ENCODE data around the gene PPP4R4. TPM values are rescaled to one million over a fixed set of nuclear protein-coding genes. Genes with fewer than 3 reads are reported as not detected.

PPP4R4 gene
- total RNA-seq (under 1 TPM; 0.41 to 0.74 (median 0.48) TPM), polyA plus RNA-seq (0.27 TPM)
- long read RNA-seq, donor 1, partial matches to known transcripts, result 0 of 1 reads
- long read RNA-seq, donor 1, other reads (novel, unspliced or antisense), result 0 of 1 reads
- long read RNA-seq, donor 2, result 0 reads
- long read RNA-seq, donor 3, result 0 reads
- long read RNA-seq, donor 4, partial matches to known transcripts, result 0 of 1 reads
- long read RNA-seq, donor 4, other reads (novel, unspliced or antisense), result 0 of 1 reads

- ATAC-seq, result peak; percentile 94
Measured at GRCh38 chr14:94173885-94174603, at the start of gene PPP4R4. Gene PPP4R4, plus strand, starts transcription at chr14:94174322. Its CDS starts 144 bp downstream, at chr14:94174466.

DNA sequence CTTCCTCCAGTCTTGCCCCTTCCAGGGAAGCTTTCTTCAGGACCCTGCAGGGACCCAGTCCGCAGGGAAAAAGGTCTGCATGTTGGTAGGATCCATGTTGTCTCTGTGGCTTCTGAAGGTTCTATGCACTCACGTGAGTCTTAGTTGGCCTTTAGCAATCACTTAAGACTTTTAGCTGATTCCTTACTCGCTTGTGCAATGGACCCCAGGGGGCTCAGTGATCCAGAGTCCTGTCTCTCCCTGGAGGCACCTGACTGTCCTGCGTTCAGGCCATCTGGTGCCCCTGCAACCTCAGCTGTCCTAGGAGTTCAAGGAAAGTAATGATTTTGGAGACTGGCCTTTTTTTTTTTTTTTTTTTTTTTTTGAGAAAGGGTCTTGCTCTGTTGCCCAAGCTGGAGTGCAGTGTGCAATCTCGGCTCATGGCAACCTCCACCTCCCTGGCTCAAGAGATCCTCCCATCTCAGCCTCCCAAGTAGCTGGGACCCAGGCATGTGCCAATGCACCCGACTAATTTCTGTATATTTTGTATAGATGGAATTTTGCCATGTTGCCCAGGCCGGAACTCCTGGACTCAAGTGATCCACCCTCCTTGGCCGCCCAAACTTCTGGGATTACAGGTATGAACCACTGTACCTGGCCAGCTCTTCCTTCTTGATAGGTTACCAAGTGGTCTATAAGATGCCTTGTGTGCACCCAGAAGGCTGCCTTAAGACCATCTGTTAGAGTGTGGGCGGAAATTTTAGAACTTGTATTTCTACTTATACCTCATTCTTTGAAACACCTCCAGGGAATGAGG, 49.3 kb upstream of the PPP4R4 start:
- DNase-seq, result no peak
- ATAC-seq, result no peak
- 91% methylated on average over 9 of the region's 9 CpGs for WGBS
- no peak overlapping the region for H3K27ac ChIP-seq (ENCODE audit: low read length)
- H3K9me3 ChIP-seq (ENCODE audit: control insufficient read depth, low read length), result no peaks in the 10 kb centered on the region
- intact Hi-C loops (cut with DNase I), result no loop called here
- no peak overlapping the region for H3K4me3 ChIP-seq (ENCODE audit: low read length)
- H3K27me3 ChIP-seq (ENCODE audit: control insufficient read depth, insufficient read depth), result no peaks in the 10 kb centered on the region
- H3K4me1 ChIP-seq (ENCODE audit: control insufficient read depth, insufficient read depth, low read length), result no peaks in the 10 kb centered on the region

More at GRCh38 chr14:94173885-94174603, at the start of gene PPP4R4:
- Histone ChIP-seq H3K4me3 (ENCODE audit: low read length) (peak within 1 kb of the TSS; percentile 84), H3K9me3 (ENCODE audit: control insufficient read depth, low read length) (no peaks in the 10 kb centered on the region), H3K27me3 (ENCODE audit: control insufficient read depth, insufficient read depth) (no peaks in the 10 kb centered on the region), H3K4me1 (ENCODE audit: control insufficient read depth, insufficient read depth, low read length) (peaks cover 2% of the 10 kb centered on the region), H3K27ac (ENCODE audit: low read length) (peak within 1 kb of the TSS; percentile 14)
- WGBS, result under 1% methylated on average over 82 of the region's 84 CpGs
- intact Hi-C loops (cut with DNase I), result loop anchor here in 1 of 4 donors (5.0 kb wide), 1 partner anchor 37 kb away; no protein-coding TSS in a partner anchor
- peak; percentile 87 to 95 (median 94) for DNase-seq

DNA sequence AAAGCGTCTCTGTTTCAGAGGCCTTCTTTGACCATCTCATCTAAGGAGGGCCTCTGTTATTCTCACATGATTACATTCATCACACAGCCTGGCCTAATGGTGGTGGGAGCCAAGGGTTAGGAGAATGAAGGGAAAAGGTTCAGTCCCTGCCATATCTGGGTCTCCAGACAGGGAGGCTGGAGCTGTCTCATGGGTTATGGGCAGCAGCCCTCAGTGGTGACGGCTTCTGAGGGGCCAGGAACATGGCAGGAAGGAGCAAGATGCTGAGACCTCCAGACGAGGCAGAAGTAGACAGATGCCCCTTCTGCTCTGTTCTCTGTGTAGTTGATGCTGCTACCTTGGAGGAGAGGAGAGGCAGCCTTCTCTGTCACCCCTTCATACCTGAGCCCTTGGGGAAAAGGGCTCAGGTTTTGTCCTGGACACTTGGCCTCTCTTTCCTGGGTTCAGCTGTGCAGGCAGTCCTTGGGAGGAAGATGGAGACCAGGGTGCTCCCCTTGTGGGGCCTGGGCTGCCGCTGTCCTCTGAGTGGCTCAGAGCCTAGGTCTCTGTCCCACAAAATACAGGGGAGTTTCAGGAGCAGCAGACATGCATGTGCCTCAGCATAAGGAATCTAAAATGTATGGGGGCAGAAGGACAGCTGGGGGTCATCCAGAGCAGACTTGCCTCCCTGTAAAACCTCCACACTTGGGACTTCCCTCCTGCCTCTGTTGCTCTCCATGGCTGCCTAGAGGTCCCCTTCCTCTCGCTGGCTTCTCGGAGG, 48.3 kb upstream of the PPP4R4 start:
- Histone ChIP-seq H3K4me1 (ENCODE audit: control insufficient read depth, insufficient read depth, low read length) (no peaks in the 10 kb centered on the region), H3K4me3 (ENCODE audit: low read length) (no peak overlapping the region), H3K27me3 (ENCODE audit: control insufficient read depth, insufficient read depth) (no peaks in the 10 kb centered on the region), H3K9me3 (ENCODE audit: control insufficient read depth, low read length) (no peaks in the 10 kb centered on the region), H3K27ac (ENCODE audit: low read length) (no peak overlapping the region)
- 87% methylated on average over 6 of the region's 6 CpGs for WGBS
- ATAC-seq (no peak), DNase-seq (no peak)
- intact Hi-C loops (cut with DNase I), result no loop called here

GRCh38 chr14:94126419-94126677, 47.8 kb upstream of the PPP4R4 start:
- ATAC-seq (no peak), DNase-seq (no peak)
- H3K4me1 ChIP-seq (ENCODE audit: control insufficient read depth, insufficient read depth, low read length), result no peaks in the 10 kb centered on the region
- H3K9me3 ChIP-seq (ENCODE audit: control insufficient read depth, low read length), result no peaks in the 10 kb centered on the region
- WGBS, result 84% methylated on average over 1 of the region's 1 CpG
- H3K27me3 ChIP-seq (ENCODE audit: control insufficient read depth, insufficient read depth), result no peaks in the 10 kb centered on the region
- H3K4me3 ChIP-seq (ENCODE audit: low read length), result no peak overlapping the region
- no peak overlapping the region for H3K27ac ChIP-seq (ENCODE audit: low read length)
- intact Hi-C loops (cut with DNase I), result no loop called here

GRCh38 chr14:94126800-94127199, 47.3 kb upstream of the PPP4R4 start:
- WGBS, result 85% methylated on average over 5 of the region's 5 CpGs
- Histone ChIP-seq H3K9me3 (ENCODE audit: control insufficient read depth, low read length) (no peaks in the 10 kb centered on the region), H3K4me1 (ENCODE audit: control insufficient read depth, insufficient read depth, low read length) (no peaks in the 10 kb centered on the region), H3K27me3 (ENCODE audit: control insufficient read depth, insufficient read depth) (no peaks in the 10 kb centered on the region), H3K4me3 (ENCODE audit: low read length) (no peak overlapping the region), H3K27ac (ENCODE audit: low read length) (no peak overlapping the region)
- DNase-seq, result no peak
- ATAC-seq, result no peak
- intact Hi-C loops (cut with DNase I), result no loop called here

DNA sequence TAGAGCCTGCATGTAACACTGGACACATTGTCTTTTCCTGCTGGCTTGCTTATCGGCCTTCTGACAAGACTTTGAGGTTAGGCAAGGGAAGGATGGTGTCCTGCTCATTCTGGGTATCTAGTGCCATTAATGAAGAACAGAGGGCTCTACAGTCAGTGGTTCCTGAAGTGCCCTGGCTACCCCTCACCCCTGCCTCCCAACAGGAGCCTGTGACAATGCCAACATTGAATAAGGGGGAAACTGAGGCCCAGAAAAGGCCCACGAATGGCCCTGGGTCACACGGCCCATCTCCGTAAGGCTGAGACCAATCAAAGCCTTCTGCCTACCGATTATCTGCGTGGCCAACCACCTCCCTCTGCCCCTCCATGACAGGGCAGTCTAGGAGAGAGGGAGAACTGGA, 46.8 kb upstream of the PPP4R4 start:
- DNase-seq (no peak), ATAC-seq (no peak)
- no peaks in the 10 kb centered on the region for H3K9me3 ChIP-seq (ENCODE audit: control insufficient read depth, low read length)
- H3K4me3 ChIP-seq (ENCODE audit: low read length), result no peak overlapping the region
- WGBS, result 90% methylated on average over 6 of the region's 6 CpGs
- H3K27me3 ChIP-seq (ENCODE audit: control insufficient read depth, insufficient read depth), result no peaks in the 10 kb centered on the region
- H3K27ac ChIP-seq (ENCODE audit: low read length), result no peak overlapping the region
- intact Hi-C loops (cut with DNase I), result no loop called here
- no peaks in the 10 kb centered on the region for H3K4me1 ChIP-seq (ENCODE audit: control insufficient read depth, insufficient read depth, low read length)

GRCh38 chr14:94128216-94128839, 45.8 kb upstream of the PPP4R4 start:
- H3K9me3 ChIP-seq (ENCODE audit: control insufficient read depth, low read length), result no peaks in the 10 kb centered on the region
- DNase-seq (peak in 2 of 3 donors; percentile 41 to 54), ATAC-seq (no peak)
- no peak overlapping the region for H3K4me3 ChIP-seq (ENCODE audit: low read length)
- H3K27me3 ChIP-seq (ENCODE audit: control insufficient read depth, insufficient read depth), result no peaks in the 10 kb centered on the region
- no peaks in the 10 kb centered on the region for H3K4me1 ChIP-seq (ENCODE audit: control insufficient read depth, insufficient read depth, low read length)
- 92% methylated on average over 14 of the region's 14 CpGs for WGBS
- intact Hi-C loops (cut with DNase I), result no loop called here
- no peak overlapping the region for H3K27ac ChIP-seq (ENCODE audit: low read length)

DNA sequence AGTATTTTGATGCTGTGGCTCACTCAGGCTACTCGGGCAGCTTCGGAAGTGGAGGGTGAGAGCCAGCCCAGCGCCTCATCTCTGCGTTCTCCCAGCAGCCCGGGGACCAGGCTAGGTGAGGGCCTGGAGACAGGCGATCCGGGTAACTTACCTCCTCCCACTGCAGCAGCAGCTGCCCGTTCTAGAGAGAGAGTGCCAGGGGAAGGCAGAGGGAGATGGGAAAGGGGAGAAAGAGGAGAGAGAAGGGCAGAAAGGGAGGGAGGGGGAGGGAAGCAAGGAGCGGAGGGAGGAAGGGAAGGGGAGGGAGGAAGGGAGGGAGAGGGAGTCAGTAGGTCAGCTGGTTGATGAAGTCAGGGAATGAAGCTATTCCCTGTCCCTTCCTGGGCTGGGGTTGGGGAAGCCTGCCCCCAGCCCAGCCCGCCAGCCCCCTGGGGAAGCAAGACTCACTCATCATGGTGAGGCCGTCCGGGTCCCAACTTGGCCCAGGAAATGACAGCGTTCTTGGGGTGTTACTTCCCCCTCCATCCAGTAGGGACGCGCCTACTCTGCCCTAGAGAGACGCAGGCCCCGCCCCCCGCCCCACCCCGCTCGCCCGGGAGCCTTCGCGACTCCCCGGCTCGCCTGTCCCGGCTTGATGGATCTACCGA, 44.9 kb upstream of the PPP4R4 start, which contains the start of gene IFI27L2:
TSS of gene IFI27L2 (minus strand) at position 494 of the 647 bp plus-strand sequence. CDS start at position 454, 40 bp downstream.
- Histone ChIP-seq H3K9me3 (ENCODE audit: control insufficient read depth, low read length) (no peaks in the 10 kb centered on the region), H3K4me3 (ENCODE audit: low read length) (peak within 1 kb of the TSS; percentile 55), H3K4me1 (ENCODE audit: control insufficient read depth, insufficient read depth, low read length) (no peaks in the 10 kb centered on the region), H3K27ac (ENCODE audit: low read length) (peak within 1 kb of the TSS; percentile 89), H3K27me3 (ENCODE audit: control insufficient read depth, insufficient read depth) (no peaks in the 10 kb centered on the region)
- under 1% methylated on average over 27 of the region's 27 CpGs for WGBS
- peak; percentile 95 to 96 for ATAC-seq
- peak; percentile 83 to 91 (median 88) for DNase-seq
- intact Hi-C loops (cut with DNase I), result no loop called here

GRCh38 chr14:94129758-94130414, 44.2 kb upstream of the PPP4R4 start:
- DNase-seq (peak; percentile 67 to 84 (median 79)), ATAC-seq (peak; percentile 58 to 80)
- peak overlapping the region; percentile 89 for H3K27ac ChIP-seq (ENCODE audit: low read length)
- H3K4me3 ChIP-seq (ENCODE audit: low read length), result peak overlapping the region; percentile 55
- H3K4me1 ChIP-seq (ENCODE audit: control insufficient read depth, insufficient read depth, low read length), result no peaks in the 10 kb centered on the region
- no peaks in the 10 kb centered on the region for H3K9me3 ChIP-seq (ENCODE audit: control insufficient read depth, low read length)
- intact Hi-C loops (cut with DNase I), result loop anchor here in 1 of 4 donors (5.0 kb wide), 1 partner anchor 93 kb away; no protein-coding TSS in a partner anchor
- H3K27me3 ChIP-seq (ENCODE audit: control insufficient read depth, insufficient read depth), result no peaks in the 10 kb centered on the region
- under 1% methylated on average over 12 of the region's 12 CpGs for WGBS
